Fibroblast of the aortic adventitia (primary cell): Measurements from ENCODE around the gene C9. TPM values are rescaled to one million over a fixed set of nuclear protein-coding genes. Genes with fewer than 3 reads are reported as not detected.
A peak's percentile ranks its signal among the peaks of the same experiment; 100 is the strongest.
"Not testable (repeated sequence)": the region's sequence is repeated elsewhere in the genome, so short reads cannot be mapped to it uniquely, and the experiment has no call there.

Experiments
- DNase-seq: peaks from one replicate; pipeline ENCODE4 v3.0.0-alpha.2; 2010; ENCODE audit warnings: low read depth
- H3K4me3 ChIP-seq: 2 replicates; pipeline ENCODE4 v1.5.1; 2011; ENCODE audit warnings: low read depth, mild to moderate bottlenecking, control low read depth, low read length, moderate library complexity
- total RNA-seq: library from RNA; depleted of rRNA; stranded (reverse); fragments of >200 nt; gene quantifications from 2 replicates; pipeline ENCODE4 v1.2.3, GENCODE V29; 2012; ENCODE audit warnings: low replicate concordance
- TF ChIP-seq, protein P1 (sequence below): IDR thresholded peaks from 2 replicates; pipeline ENCODE4 v1.5.1; 2011; ENCODE audit warnings: mild to moderate bottlenecking, low read length, control low read depth, inconsistent platforms; ENCODE audit not compliant: insufficient read depth

The C9 gene
- total RNA-seq, 1 donor: not detected

- TF ChIP-seq, protein P1, sequence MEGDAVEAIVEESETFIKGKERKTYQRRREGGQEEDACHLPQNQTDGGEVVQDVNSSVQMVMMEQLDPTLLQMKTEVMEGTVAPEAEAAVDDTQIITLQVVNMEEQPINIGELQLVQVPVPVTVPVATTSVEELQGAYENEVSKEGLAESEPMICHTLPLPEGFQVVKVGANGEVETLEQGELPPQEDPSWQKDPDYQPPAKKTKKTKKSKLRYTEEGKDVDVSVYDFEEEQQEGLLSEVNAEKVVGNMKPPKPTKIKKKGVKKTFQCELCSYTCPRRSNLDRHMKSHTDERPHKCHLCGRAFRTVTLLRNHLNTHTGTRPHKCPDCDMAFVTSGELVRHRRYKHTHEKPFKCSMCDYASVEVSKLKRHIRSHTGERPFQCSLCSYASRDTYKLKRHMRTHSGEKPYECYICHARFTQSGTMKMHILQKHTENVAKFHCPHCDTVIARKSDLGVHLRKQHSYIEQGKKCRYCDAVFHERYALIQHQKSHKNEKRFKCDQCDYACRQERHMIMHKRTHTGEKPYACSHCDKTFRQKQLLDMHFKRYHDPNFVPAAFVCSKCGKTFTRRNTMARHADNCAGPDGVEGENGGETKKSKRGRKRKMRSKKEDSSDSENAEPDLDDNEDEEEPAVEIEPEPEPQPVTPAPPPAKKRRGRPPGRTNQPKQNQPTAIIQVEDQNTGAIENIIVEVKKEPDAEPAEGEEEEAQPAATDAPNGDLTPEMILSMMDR: no peak
- no peak for DNase-seq
- H3K4me3 ChIP-seq: no peak overlapping the region
Measured at GRCh38 chr5:39405083-39405843, 41.0 kb upstream of the C9 start.

GRCh38 chr5:39403761-39404160, 39.5 kb upstream of the C9 start:
- not testable (repeated sequence) for DNase-seq, H3K4me3 ChIP-seq

DNA sequence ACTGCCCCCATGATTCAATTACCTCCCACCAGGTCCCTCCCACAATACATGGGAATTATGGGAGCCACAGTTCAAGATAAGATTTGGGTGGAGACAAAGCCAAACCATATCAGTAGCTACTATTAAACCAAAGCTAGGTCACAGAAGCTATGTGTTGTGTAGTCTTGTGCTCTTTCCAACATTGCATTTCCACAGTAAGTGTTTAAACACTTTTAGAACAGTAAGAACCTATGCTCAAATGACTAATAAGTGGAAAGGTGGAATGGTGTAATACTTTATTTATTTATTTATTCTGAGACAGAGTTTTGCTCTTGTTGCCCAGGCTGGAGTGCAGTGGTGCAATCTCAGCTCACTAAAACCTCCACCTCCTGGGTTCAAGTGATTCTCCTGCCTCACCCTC, 37.8 kb upstream of the C9 start:
- H3K4me3 ChIP-seq, DNase-seq: not testable (repeated sequence)

- TF ChIP-seq, protein P1: no peak
- no peak overlapping the region for H3K4me3 ChIP-seq
- DNase-seq: peak; percentile 39
Measured at GRCh38 chr5:39400713-39401578, 36.7 kb upstream of the C9 start.

GRCh38 chr5:39399135-39400036, 35.1 kb upstream of the C9 start:
- no peak overlapping the region for H3K4me3 ChIP-seq
- TF ChIP-seq, protein P1: no peak
- DNase-seq: peak; percentile 99

- H3K4me3 ChIP-seq: no peak overlapping the region
- DNase-seq: no peak
- TF ChIP-seq, protein P1: no peak
Measured at GRCh38 chr5:39396843-39397242, 32.5 kb upstream of the C9 start.

DNA sequence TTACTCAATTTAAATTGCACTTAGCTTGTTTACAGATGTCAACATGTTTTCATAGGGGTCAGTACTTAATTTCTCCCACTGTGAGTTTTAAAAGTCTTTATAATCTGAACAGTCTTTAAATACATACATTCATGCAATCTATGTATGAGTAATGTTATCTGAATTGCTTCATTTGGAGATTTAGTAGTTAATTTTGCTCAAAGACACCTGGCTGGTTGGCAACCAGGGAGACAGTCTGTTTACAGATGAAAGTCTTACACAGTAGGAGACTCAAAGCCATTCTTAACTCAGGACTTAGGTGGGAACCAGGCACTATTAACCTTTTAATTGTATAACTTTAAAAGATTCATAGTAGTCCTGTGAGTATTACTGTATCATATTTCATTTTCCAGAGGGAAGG, 31.2 kb upstream of the C9 start:
- TF ChIP-seq, protein P1: no peak
- H3K4me3 ChIP-seq: no peak overlapping the region
- no peak for DNase-seq
